Measurements from ENCODE around the gene CDCA4. TPM values are rescaled to one million over a fixed set of nuclear protein-coding genes. Genes with fewer than 3 reads are reported as not detected.

The CDCA4 gene
- total and polyA plus RNA-seq, 7 experiments from 2014 or later: 8.0 to 47.8 (median 13.2) TPM

GRCh38 chr14:105049753-105050550, 29.1 kb upstream of the CDCA4 start:
- peaks cover 6 to 16% (median 10%) of the 10 kb centered on the region in 7 donors for H3K4me1 Mint-ChIP-seq
- Histone ChIP-seq H3K9me3 (ENCODE audit: control insufficient read depth in 2 of 3, low read length in 3 of 3) (no peaks in the 10 kb centered on the region), H3K4me3 (ENCODE audit: low read length) (no peak overlapping the region), H3K27me3 (ENCODE audit: control insufficient read depth in 2 of 2, insufficient read depth in 2 of 2, low read length in 2 of 2) (no peaks in the 10 kb centered on the region), H3K27ac (ENCODE audit: low read depth, low read length) (no peak overlapping the region), H3K36me3 (ENCODE audit: control insufficient read depth in 2 of 3, insufficient read depth in 3 of 3, low read length in 3 of 3) (peaks cover 10 to 40% (median 13%) of the 10 kb centered on the region in 3 experiments), H3K4me1 (ENCODE audit: control insufficient read depth in 2 of 2, insufficient read depth in 2 of 2, low read length in 2 of 2) (peaks cover 0 to 9% of the 10 kb centered on the region in 2 donors)
- peaks cover 5 to 19% (median 10%) of the 10 kb centered on the region in 5 donors for H3K36me3 Mint-ChIP-seq
- DNase-seq (no peak), ATAC-seq (no peak)
- H3K4me3 Mint-ChIP-seq: no peak overlapping the region
- intact Hi-C loops (cut with micrococcal nuclease): loop anchor here in 1 of 2 donors (5.0 kb wide), 1 partner anchor 302 kb away; no protein-coding TSS in a partner anchor
- ChIA-PET CTCF (no interaction called here), POLR2A (interaction anchor here (1.4 kb wide), 1 partner anchor 8 kb away, joined by 3 read pairs; no protein-coding TSS in a partner anchor)
- peaks cover 0 to 4% (median 0%) of the 10 kb centered on the region in 11 donors for H3K9me3 Mint-ChIP-seq
- H3K27ac Mint-ChIP-seq: peak overlapping the region in 1 of 9 donors; percentile 59
- H3K27me3 Mint-ChIP-seq: peaks cover 0 to under 1% (median 0%) of the 10 kb centered on the region in 5 donors

GRCh38 chr14:105047283-105048016, 26.6 kb upstream of the CDCA4 start:
- H3K9me3 Mint-ChIP-seq: peaks cover 0 to 3% (median 0%) of the 10 kb centered on the region in 11 donors
- no peak for ATAC-seq
- peaks cover 5 to 20% (median 12%) of the 10 kb centered on the region in 7 donors for H3K4me1 Mint-ChIP-seq
- H3K27ac Mint-ChIP-seq: peak overlapping the region in 4 of 9 donors; percentile 13 to 51 (median 18)
- Histone ChIP-seq H3K27me3 (ENCODE audit: control insufficient read depth in 2 of 2, insufficient read depth in 2 of 2, low read length in 2 of 2) (no peaks in the 10 kb centered on the region), H3K27ac (ENCODE audit: low read depth, low read length) (peak overlapping the region; percentile 46), H3K4me1 (ENCODE audit: control insufficient read depth in 2 of 2, insufficient read depth in 2 of 2, low read length in 2 of 2) (peaks cover 0 to 9% of the 10 kb centered on the region in 2 donors), H3K9me3 (ENCODE audit: control insufficient read depth in 2 of 3, low read length in 3 of 3) (no peaks in the 10 kb centered on the region), H3K4me3 (ENCODE audit: low read length) (no peak overlapping the region), H3K36me3 (ENCODE audit: control insufficient read depth in 2 of 3, insufficient read depth in 3 of 3, low read length in 3 of 3) (peaks cover 10 to 27% (median 13%) of the 10 kb centered on the region in 3 experiments)
- no peak for DNase-seq
- CTCF ChIA-PET: interaction anchor here (0.8 to 5.5 kb wide), 4 partner anchors 10 to 72 kb away, joined by 3 to 54 read pairs (median 17); no protein-coding TSS in a partner anchor
- intact Hi-C loops (cut with micrococcal nuclease): loop anchor here in 1 of 2 donors (5.0 kb wide), 1 partner anchor 305 kb away; no protein-coding TSS in a partner anchor
- H3K27me3 Mint-ChIP-seq: peaks cover 0 to 7% (median 0%) of the 10 kb centered on the region in 5 donors
- POLR2A ChIA-PET: interaction anchor here (0.7 to 1.1 kb wide), 5 partner anchors 11 to 73 kb away, joined by 3 read pairs; partner anchors contain the start of gene GPR132
- H3K4me3 Mint-ChIP-seq: no peak overlapping the region
- peaks cover 0 to 12% (median 9%) of the 10 kb centered on the region in 5 donors for H3K36me3 Mint-ChIP-seq

GRCh38 chr14:105046891-105047282, 26.0 kb upstream of the CDCA4 start:
- H3K9me3 Mint-ChIP-seq: peaks cover 0 to 3% (median 0%) of the 10 kb centered on the region in 11 donors
- Histone ChIP-seq H3K27ac (ENCODE audit: low read depth, low read length) (peak overlapping the region; percentile 46), H3K4me1 (ENCODE audit: control insufficient read depth in 2 of 2, insufficient read depth in 2 of 2, low read length in 2 of 2) (peaks cover 0 to 9% of the 10 kb centered on the region in 2 donors), H3K27me3 (ENCODE audit: control insufficient read depth in 2 of 2, insufficient read depth in 2 of 2, low read length in 2 of 2) (no peaks in the 10 kb centered on the region), H3K36me3 (ENCODE audit: control insufficient read depth in 2 of 3, insufficient read depth in 3 of 3, low read length in 3 of 3) (peaks cover 10 to 25% (median 13%) of the 10 kb centered on the region in 3 experiments), H3K4me3 (ENCODE audit: low read length) (no peak overlapping the region), H3K9me3 (ENCODE audit: control insufficient read depth in 2 of 3, low read length in 3 of 3) (no peaks in the 10 kb centered on the region)
- ATAC-seq (no peak), DNase-seq (no peak)
- H3K4me1 Mint-ChIP-seq: peaks cover 5 to 20% (median 12%) of the 10 kb centered on the region in 7 donors
- peak overlapping the region in 4 of 9 donors; percentile 13 to 51 (median 18) for H3K27ac Mint-ChIP-seq
- intact Hi-C loops (cut with micrococcal nuclease): loop anchor here in 1 of 2 donors (5.0 kb wide), 1 partner anchor 305 kb away; no protein-coding TSS in a partner anchor
- peaks cover 0 to 10% (median 8%) of the 10 kb centered on the region in 5 donors for H3K36me3 Mint-ChIP-seq
- peaks cover 0 to 7% (median 0%) of the 10 kb centered on the region in 5 donors for H3K27me3 Mint-ChIP-seq
- no peak overlapping the region for H3K4me3 Mint-ChIP-seq
- POLR2A ChIA-PET: interaction anchor here (0.8 to 2.3 kb wide), 3 partner anchors 11 to 71 kb away, joined by 3 to 10 read pairs (median 6); partner anchors contain the start of gene GPR132
- CTCF ChIA-PET: interaction anchor here (0.6 to 5.5 kb wide), 7 partner anchors 11 to 175 kb away, joined by 3 to 54 read pairs (median 8); partner anchors contain the start of genes CDCA4 and CLBA1

- peak overlapping the region; percentile 11 to 92 (median 87) for H3K27ac Mint-ChIP-seq
- H3K27me3 Mint-ChIP-seq: peaks cover 0 to 7% (median 0%) of the 10 kb centered on the region in 5 donors
- Histone ChIP-seq H3K27ac (ENCODE audit: low read depth, low read length) (peak overlapping the region; percentile 46), H3K9me3 (ENCODE audit: control insufficient read depth in 2 of 3, low read length in 3 of 3) (no peaks in the 10 kb centered on the region), H3K4me1 (ENCODE audit: control insufficient read depth in 2 of 2, insufficient read depth in 2 of 2, low read length in 2 of 2) (peaks cover 0 to 9% of the 10 kb centered on the region in 2 donors), H3K27me3 (ENCODE audit: control insufficient read depth in 2 of 2, insufficient read depth in 2 of 2, low read length in 2 of 2) (no peaks in the 10 kb centered on the region), H3K36me3 (ENCODE audit: control insufficient read depth in 2 of 3, insufficient read depth in 3 of 3, low read length in 3 of 3) (peaks cover 3 to 14% (median 6%) of the 10 kb centered on the region in 3 experiments), H3K4me3 (ENCODE audit: low read length) (no peak overlapping the region)
- peak; percentile 83 to 96 (median 89) for DNase-seq
- ATAC-seq: peak; percentile 98
- peaks cover 0 to 3% (median 0%) of the 10 kb centered on the region in 5 donors for H3K36me3 Mint-ChIP-seq
- intact Hi-C loops (cut with micrococcal nuclease): loop anchor here (1.0 to 5.0 kb wide), 11 partner anchors 15 to 306 kb away; partner anchors contain the start of genes CDCA4 (in 2 of the 2), CLBA1 (in 1 of the 2) and GPR132 (in 1 of the 2)
- POLR2A ChIA-PET: interaction anchor here (0.9 to 2.5 kb wide), 9 partner anchors 10 to 70 kb away, joined by 3 to 10 read pairs (median 8); partner anchors contain the start of gene GPR132
- H3K4me3 Mint-ChIP-seq: peak overlapping the region in 7 of 10 donors; percentile 16 to 56 (median 44)
- peaks cover 0 to 3% (median 0%) of the 10 kb centered on the region in 11 donors for H3K9me3 Mint-ChIP-seq
- CTCF ChIA-PET: interaction anchor here (0.6 to 5.5 kb wide), 18 partner anchors 9 to 182 kb away, joined by 3 to 54 read pairs (median 4); partner anchors contain the start of genes CDCA4 and CLBA1
- peaks cover 5 to 14% (median 10%) of the 10 kb centered on the region in 7 donors for H3K4me1 Mint-ChIP-seq
Measured at GRCh38 chr14:105045710-105046326, 24.9 kb upstream of the CDCA4 start.

- POLR2A ChIA-PET: interaction anchor here (0.7 to 2.5 kb wide), 4 partner anchors 9 to 1434 kb away, joined by 4 to 8 read pairs (median 4); partner anchors contain the start of gene GPR132
- DNase-seq (no peak), ATAC-seq (no peak)
- intact Hi-C loops (cut with micrococcal nuclease): loop anchor here (2.0 kb wide), 3 partner anchors 17 to 147 kb away; partner anchors contain the start of gene CLBA1 (in 1 of the 2)
- Mint-ChIP-seq H3K9me3 (peaks cover 0 to 3% (median 0%) of the 10 kb centered on the region in 11 donors), H3K36me3 (peaks cover 0 to 3% (median 0%) of the 10 kb centered on the region in 5 donors), H3K4me3 (no peak overlapping the region), H3K4me1 (peaks cover 5 to 14% (median 10%) of the 10 kb centered on the region in 7 donors), H3K27ac (no peak overlapping the region), H3K27me3 (peaks cover 0 to 7% (median 0%) of the 10 kb centered on the region in 5 donors)
- H3K27me3 ChIP-seq (ENCODE audit: control insufficient read depth in 2 of 2, insufficient read depth in 2 of 2, low read length in 2 of 2): no peaks in the 10 kb centered on the region
- CTCF ChIA-PET: interaction anchor here (1.0 to 5.5 kb wide), 4 partner anchors 22 to 68 kb away, joined by 3 to 54 read pairs (median 4); partner anchors contain the start of genes CDCA4 and GPR132
- no peaks in the 10 kb centered on the region for H3K36me3 ChIP-seq (ENCODE audit: control insufficient read depth in 2 of 3, insufficient read depth in 3 of 3, low read length in 3 of 3)
- no peak overlapping the region for H3K4me3 ChIP-seq (ENCODE audit: low read length)
- H3K27ac ChIP-seq (ENCODE audit: low read depth, low read length): no peak overlapping the region
- no peaks in the 10 kb centered on the region for H3K9me3 ChIP-seq (ENCODE audit: control insufficient read depth in 2 of 3, low read length in 3 of 3)
- H3K4me1 ChIP-seq (ENCODE audit: control insufficient read depth in 2 of 2, insufficient read depth in 2 of 2, low read length in 2 of 2): peaks cover 0 to 9% of the 10 kb centered on the region in 2 donors
Measured at GRCh38 chr14:105043641-105044040, 22.8 kb upstream of the CDCA4 start.
